SK-N-MC (cell line): ENCODE data around the gene PTGES2.

ENCODE experiments used
- EZH2 ChIP-seq: fragments of 200-600 bp; sonication (generic); IDR thresholded peaks from one replicate; pipeline ENCODE4 v1.6.1; 2017; ENCODE audit warnings: antibody characterized with exemption
- FOXP2 ChIP-seq: optimal IDR thresholded peaks from 2 replicates; pipeline ENCODE3; 2011; ENCODE audit warnings: mild to moderate bottlenecking, moderate library complexity; ENCODE audit not compliant: insufficient read depth; ENCODE audit errors: extremely low read length, control extremely low read depth
- POLR2AphosphoS5 ChIP-seq: IDR thresholded peaks from 2 replicates; pipeline ENCODE4 v1.6.1; 2012; ENCODE audit warnings: mild to moderate bottlenecking, low read depth, low read length, borderline replicate concordance

GRCh38 chr9:128092199-128092977, 35.1 kb downstream of the PTGES2 start:
- TF ChIP-seq EZH2 (no peak), POLR2AphosphoS5 (no peak), FOXP2 (no peak)
